Uterus (tissue), 4 donors: Measurements from ENCODE around the gene SRRM1. TPM values are rescaled to one million over a fixed set of nuclear protein-coding genes. Genes with fewer than 3 reads are reported as not detected.

Experiments
- DNase-seq, 2 donors: peaks; one replicate each; pipeline ENCODE4 v3.0.0-alpha.2; 2019 to 2020
- H3K27ac ChIP-seq, 2 donors: fragments of 200-600 bp; sonication (generic); 1 replicate in 1 of 2; 2 replicates in 1 of 2; pipeline ENCODE4 v1.5.1; 2016 to 2018
- H3K27me3 ChIP-seq, 2 donors: fragments of 200-600 bp; sonication (generic); one replicate each; pipeline ENCODE4 v1.5.1; 2018 to 2019; ENCODE audit warnings: control low read depth in 1 of 2
- H3K36me3 ChIP-seq, 2 donors: fragments of 200-600 bp; sonication (generic); one replicate each; pipeline ENCODE4 v1.5.1; 2019; ENCODE audit warnings: control low read depth in 1 of 2
- H3K4me1 ChIP-seq, 2 donors: fragments of 200-600 bp; sonication (generic); one replicate each; pipeline ENCODE4 v1.5.1; 2018 to 2019; ENCODE audit warnings: control low read depth in 1 of 2
- H3K4me3 ChIP-seq, 2 donors: fragments of 200-600 bp; sonication (generic); 1 replicate in 1 of 2; 2 replicates in 1 of 2; pipeline ENCODE4 v1.5.1; 2018 to 2019; ENCODE audit warnings: mild to moderate bottlenecking in 1 of 2
- H3K9me3 ChIP-seq, 2 donors: fragments of 200-600 bp; sonication (generic); one replicate each; pipeline ENCODE4 v1.5.1; 2019; ENCODE audit warnings: control low read depth in 1 of 2
- POLR2A ChIP-seq, 2 donors: fragments of 450-650 bp; IDR thresholded peaks; one replicate each; pipeline ENCODE4 v1.6.1; 2016; ENCODE audit warnings: antibody characterized with exemption in 2 of 2, mild to moderate bottlenecking in 1 of 2, moderate library complexity in 1 of 2
- intact Hi-C: fragments of 100-400 bp; cut with DNase I; formaldehyde crosslinking; loops from one replicate; pipeline ENCODE4 v1.15.1; 2023; ENCODE audit warnings: low total_unique reads
- total RNA-seq, 4 donors: library from RNA; depleted of rRNA in 3 of 4; stranded (reverse); fragments of >200 nt in 3 of 4; gene quantifications; one replicate each; pipeline versions ENCODE4 v1.1.0 to v1.2.4, GENCODE V29; 2014 to 2023
- TF ChIP-seq, protein P1 (sequence below), 4 experiments: fragments of 200-600 bp in 2 of 4; fragments of 450-650 bp in 2 of 4; sonication (generic) in 2 of 4; IDR thresholded peaks; one replicate each; pipeline ENCODE4 v1.5.1; 2016 to 2019; ENCODE audit warnings: antibody characterized with exemption in 4 of 4, mild to moderate bottlenecking in 2 of 4, moderate library complexity in 1 of 4
- donor health status: DM: yes; HTN: yes; CAD: no.

The SRRM1 gene
- total RNA-seq, 4 donors from 2014 or later, result 92.6 to 177 (median 129) TPM

DNA sequence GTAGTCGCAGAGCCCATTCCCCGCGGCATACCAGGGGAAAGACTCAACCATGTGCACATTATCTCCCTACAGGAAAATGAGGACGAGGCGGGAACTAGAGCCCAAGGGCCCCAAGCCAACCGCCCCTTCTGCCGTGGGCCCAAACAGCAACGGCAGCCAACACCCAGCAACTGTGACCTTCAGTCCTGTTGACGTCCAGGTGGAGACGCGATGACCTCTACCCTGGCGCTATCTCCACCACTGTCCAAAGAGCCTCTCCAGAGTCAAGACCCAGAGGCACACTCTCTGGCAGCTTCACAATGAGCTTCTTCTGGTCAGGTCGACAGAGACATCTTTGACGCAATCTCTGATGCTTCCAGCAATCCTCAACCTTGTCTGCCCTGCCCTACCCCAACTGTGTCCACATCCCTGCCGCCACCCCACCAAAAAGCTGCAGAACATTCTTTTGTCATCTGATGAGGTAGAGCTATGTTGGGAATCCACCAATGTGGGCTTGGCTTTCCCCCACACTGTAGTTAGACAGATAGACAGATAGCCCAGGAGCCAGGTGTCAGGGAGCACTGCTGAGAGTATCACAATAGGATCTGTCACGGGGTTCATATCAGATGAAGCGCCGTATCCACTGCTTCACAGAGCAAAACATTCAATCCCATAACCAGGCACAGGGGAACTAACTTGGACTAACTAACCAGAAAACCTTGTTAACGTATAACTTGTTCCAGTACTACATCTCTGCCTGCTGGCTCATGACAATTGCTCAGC lies 37.4 kb upstream of the SRRM1 start:
- DNase-seq, result no peak
- Histone ChIP-seq H3K4me3 (no peak overlapping the region), H3K36me3 (no peaks in the 10 kb centered on the region), H3K27me3 (no peaks in the 10 kb centered on the region), H3K4me1 (no peaks in the 10 kb centered on the region), H3K27ac (no peak overlapping the region), H3K9me3 (no peaks in the 10 kb centered on the region)
- TF ChIP-seq, protein P1, sequence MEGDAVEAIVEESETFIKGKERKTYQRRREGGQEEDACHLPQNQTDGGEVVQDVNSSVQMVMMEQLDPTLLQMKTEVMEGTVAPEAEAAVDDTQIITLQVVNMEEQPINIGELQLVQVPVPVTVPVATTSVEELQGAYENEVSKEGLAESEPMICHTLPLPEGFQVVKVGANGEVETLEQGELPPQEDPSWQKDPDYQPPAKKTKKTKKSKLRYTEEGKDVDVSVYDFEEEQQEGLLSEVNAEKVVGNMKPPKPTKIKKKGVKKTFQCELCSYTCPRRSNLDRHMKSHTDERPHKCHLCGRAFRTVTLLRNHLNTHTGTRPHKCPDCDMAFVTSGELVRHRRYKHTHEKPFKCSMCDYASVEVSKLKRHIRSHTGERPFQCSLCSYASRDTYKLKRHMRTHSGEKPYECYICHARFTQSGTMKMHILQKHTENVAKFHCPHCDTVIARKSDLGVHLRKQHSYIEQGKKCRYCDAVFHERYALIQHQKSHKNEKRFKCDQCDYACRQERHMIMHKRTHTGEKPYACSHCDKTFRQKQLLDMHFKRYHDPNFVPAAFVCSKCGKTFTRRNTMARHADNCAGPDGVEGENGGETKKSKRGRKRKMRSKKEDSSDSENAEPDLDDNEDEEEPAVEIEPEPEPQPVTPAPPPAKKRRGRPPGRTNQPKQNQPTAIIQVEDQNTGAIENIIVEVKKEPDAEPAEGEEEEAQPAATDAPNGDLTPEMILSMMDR (IDR thresholded peaks at IDR 0.05), result no peak
- no peak for TF ChIP-seq POLR2A (IDR thresholded peaks at IDR 0.05)
- intact Hi-C loops, result no loop called here

DNA sequence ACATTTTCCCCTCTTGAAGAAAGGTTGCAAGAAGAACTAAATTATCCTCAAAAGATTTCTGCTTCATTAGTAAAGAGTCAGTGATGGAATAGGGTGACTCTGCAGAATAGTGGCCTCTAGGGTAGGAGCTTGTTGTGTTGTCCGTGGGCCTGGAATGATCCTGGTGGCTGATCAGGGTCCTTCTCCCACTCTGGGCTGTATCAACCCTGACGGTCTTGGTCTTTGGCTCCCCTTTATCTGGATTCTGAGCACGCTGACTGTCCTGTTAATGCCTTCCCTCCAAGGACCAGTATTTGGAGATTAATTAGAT lies 36.9 kb upstream of the SRRM1 start:
- H3K4me1 ChIP-seq, result no peaks in the 10 kb centered on the region
- intact Hi-C loops, result no loop called here
- no peaks in the 10 kb centered on the region for H3K27me3 ChIP-seq
- H3K36me3 ChIP-seq, result no peaks in the 10 kb centered on the region
- TF ChIP-seq, protein P1 (IDR thresholded peaks at IDR 0.05), result no peak
- TF ChIP-seq POLR2A (IDR thresholded peaks at IDR 0.05), result no peak
- H3K4me3 ChIP-seq, result no peak overlapping the region
- H3K9me3 ChIP-seq, result no peaks in the 10 kb centered on the region
- DNase-seq, result no peak
- H3K27ac ChIP-seq, result no peak overlapping the region

DNA sequence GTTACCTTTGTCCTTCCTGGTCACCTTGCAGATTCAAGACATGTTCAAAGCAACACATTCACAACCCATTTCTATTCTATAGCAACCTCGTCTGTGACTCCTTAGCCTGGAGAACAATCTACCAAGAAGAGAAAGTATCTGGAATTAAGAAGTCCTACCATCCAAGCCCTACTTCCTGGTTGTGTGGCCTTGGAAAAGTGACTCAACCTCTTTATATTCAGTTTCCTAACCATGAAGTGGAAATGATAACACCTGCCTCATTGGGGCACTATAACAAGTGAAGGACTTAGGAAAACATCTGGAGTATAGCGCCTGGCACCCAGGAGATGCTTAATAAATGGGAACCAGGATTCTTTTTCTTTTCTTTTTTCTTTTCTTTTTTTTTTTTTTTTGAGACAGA lies 36.5 kb upstream of the SRRM1 start:
- no peaks in the 10 kb centered on the region for H3K9me3 ChIP-seq
- H3K27me3 ChIP-seq, result no peaks in the 10 kb centered on the region
- DNase-seq, result no peak
- no peaks in the 10 kb centered on the region for H3K4me1 ChIP-seq
- intact Hi-C loops, result no loop called here
- TF ChIP-seq, protein P1 (IDR thresholded peaks at IDR 0.05), result no peak
- no peak for TF ChIP-seq POLR2A (IDR thresholded peaks at IDR 0.05)
- H3K27ac ChIP-seq, result no peak overlapping the region
- H3K36me3 ChIP-seq, result no peaks in the 10 kb centered on the region
- no peak overlapping the region for H3K4me3 ChIP-seq

DNA sequence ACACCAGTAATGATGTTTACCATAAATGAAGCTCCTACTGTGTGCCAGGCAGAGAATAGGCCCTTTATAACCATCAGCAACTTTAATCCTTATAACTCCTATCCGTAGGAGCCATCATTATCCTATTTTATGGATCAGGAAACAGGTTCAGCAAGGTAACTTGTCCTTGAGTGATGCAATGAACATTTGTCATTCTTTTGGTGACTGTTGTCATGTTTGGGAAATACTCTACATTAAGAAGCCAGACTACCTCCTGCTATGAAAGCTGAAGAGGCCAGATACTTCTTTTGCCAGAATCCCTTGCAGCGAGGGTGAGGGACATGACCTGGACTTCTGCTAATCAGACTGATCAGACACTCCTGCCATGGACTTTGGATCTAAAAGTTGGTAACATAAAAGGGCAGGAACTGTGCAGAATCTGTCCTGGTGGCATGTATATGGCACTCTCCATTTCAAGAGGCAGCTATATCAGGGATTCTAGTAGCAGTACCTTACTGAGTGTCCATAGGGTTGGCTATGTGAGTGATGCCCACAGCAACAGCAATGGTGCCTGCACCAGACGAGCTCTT lies 33.1 kb upstream of the SRRM1 start:
- no peaks in the 10 kb centered on the region for H3K27me3 ChIP-seq
- H3K4me3 ChIP-seq, result no peak overlapping the region
- H3K36me3 ChIP-seq, result no peaks in the 10 kb centered on the region
- intact Hi-C loops, result no loop called here
- no peaks in the 10 kb centered on the region for H3K4me1 ChIP-seq
- TF ChIP-seq, protein P1 (IDR thresholded peaks at IDR 0.05), result no peak
- no peak for TF ChIP-seq POLR2A (IDR thresholded peaks at IDR 0.05)
- no peak for DNase-seq
- no peaks in the 10 kb centered on the region for H3K9me3 ChIP-seq
- no peak overlapping the region for H3K27ac ChIP-seq

DNA sequence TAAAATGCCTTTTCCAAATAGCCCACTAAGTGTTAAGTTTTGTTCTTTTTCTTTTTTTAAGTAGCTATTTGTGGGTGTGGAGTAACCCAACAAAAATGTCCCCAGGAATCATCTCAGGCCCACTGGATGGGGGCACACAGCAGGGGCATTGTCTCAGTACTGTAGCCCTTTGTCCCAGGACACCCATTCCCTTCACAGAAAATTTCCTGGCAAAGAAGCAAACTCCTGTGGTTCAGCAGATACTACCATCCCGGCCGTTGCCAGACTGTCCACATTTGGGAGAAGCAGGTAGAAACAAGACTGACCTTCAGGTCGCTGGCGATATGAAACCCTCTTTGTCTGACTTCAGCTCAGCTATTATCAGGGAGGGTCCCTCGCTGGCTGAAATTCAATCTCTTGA lies 23.7 kb upstream of the SRRM1 start:
- Histone ChIP-seq H3K4me3 (no peak overlapping the region), H3K4me1 (no peaks in the 10 kb centered on the region), H3K27me3 (peaks cover 0 to 5% of the 10 kb centered on the region in 2 donors), H3K27ac (no peak overlapping the region), H3K36me3 (peaks cover 0 to 3% of the 10 kb centered on the region in 2 donors), H3K9me3 (no peaks in the 10 kb centered on the region)
- intact Hi-C loops, result no loop called here
- no peak for DNase-seq
- TF ChIP-seq, protein P1 (IDR thresholded peaks at IDR 0.05), result no peak
- no peak for TF ChIP-seq POLR2A (IDR thresholded peaks at IDR 0.05)
